ENCODE results near the gene GAPVD1. TPM values are rescaled to one million over a fixed set of nuclear protein-coding genes. Genes with fewer than 3 reads are reported as not detected.

Gene GAPVD1
- total RNA-seq, 1 experiment from 2014 or later = 66.2 TPM

GRCh38 chr9:125397736-125398135 is 136.1 kb downstream of the GAPVD1 start:
- intact Hi-C loops (cut with micrococcal nuclease; ENCODE audit: unreplicated experiment) = no loop called here
- Mint-ChIP-seq H3K4me1 (ENCODE audit: low read depth, unreplicated experiment) (no peaks in the 10 kb centered on the region), H3K27ac (ENCODE audit: unreplicated experiment) (no peak overlapping the region)

GRCh38 chr9:125398243-125398642 is 136.6 kb downstream of the GAPVD1 start:
- Mint-ChIP-seq H3K4me3 (ENCODE audit: unreplicated experiment) (no peak overlapping the region), H3K27ac (ENCODE audit: unreplicated experiment) (no peak overlapping the region), H3K27me3 (ENCODE audit: insufficient read depth, unreplicated experiment) (no peaks in the 10 kb centered on the region), H3K4me1 (ENCODE audit: low read depth, unreplicated experiment) (no peaks in the 10 kb centered on the region), H3K36me3 (ENCODE audit: insufficient read depth, unreplicated experiment) (no peaks in the 10 kb centered on the region), H3K9me3 (ENCODE audit: unreplicated experiment) (no peaks in the 10 kb centered on the region)
- Histone ChIP-seq H3K36me3 (ENCODE audit: control insufficient read depth, insufficient read depth, low read length) (no peaks in the 10 kb centered on the region), H3K4me3 (ENCODE audit: low read depth, low read length) (no peak overlapping the region), H3K9me3 (no peaks in the 10 kb centered on the region), H3K4me1 (no peaks in the 10 kb centered on the region), H3K27me3 (replicated peaks; ENCODE audit: control insufficient read depth, insufficient read depth, low read length) (no peaks in the 10 kb centered on the region)
- ChIA-PET POLR2A (no interaction called here), CTCF (no interaction called here)
- no TSS peak for BruUV-seq (replicated peaks)
- intact Hi-C loops (cut with micrococcal nuclease; ENCODE audit: unreplicated experiment) = no loop called here
- TF ChIP-seq, protein P1, sequence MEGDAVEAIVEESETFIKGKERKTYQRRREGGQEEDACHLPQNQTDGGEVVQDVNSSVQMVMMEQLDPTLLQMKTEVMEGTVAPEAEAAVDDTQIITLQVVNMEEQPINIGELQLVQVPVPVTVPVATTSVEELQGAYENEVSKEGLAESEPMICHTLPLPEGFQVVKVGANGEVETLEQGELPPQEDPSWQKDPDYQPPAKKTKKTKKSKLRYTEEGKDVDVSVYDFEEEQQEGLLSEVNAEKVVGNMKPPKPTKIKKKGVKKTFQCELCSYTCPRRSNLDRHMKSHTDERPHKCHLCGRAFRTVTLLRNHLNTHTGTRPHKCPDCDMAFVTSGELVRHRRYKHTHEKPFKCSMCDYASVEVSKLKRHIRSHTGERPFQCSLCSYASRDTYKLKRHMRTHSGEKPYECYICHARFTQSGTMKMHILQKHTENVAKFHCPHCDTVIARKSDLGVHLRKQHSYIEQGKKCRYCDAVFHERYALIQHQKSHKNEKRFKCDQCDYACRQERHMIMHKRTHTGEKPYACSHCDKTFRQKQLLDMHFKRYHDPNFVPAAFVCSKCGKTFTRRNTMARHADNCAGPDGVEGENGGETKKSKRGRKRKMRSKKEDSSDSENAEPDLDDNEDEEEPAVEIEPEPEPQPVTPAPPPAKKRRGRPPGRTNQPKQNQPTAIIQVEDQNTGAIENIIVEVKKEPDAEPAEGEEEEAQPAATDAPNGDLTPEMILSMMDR (IDR thresholded peaks at IDR 0.05; ENCODE audit: insufficient read depth in 1 of 2, low read depth in 1 of 2, low read length in 1 of 2, severe bottlenecking in 1 of 2, unreplicated experiment in 1 of 2) = no peak
- no peak for DNase-seq

More at GRCh38 chr9:125397736-125398135, 136.1 kb downstream of the GAPVD1 start:
- ChIA-PET CTCF (no interaction called here), POLR2A (no interaction called here)
- H3K4me1 ChIP-seq = no peaks in the 10 kb centered on the region
- TF ChIP-seq, protein P1 (IDR thresholded peaks at IDR 0.05; ENCODE audit: insufficient read depth in 1 of 2, low read depth in 1 of 2, low read length in 1 of 2, severe bottlenecking in 1 of 2, unreplicated experiment in 1 of 2) = no peak
- no TSS peak for BruUV-seq (replicated peaks)
- Mint-ChIP-seq H3K4me3 (ENCODE audit: unreplicated experiment) (no peak overlapping the region), H3K36me3 (ENCODE audit: insufficient read depth, unreplicated experiment) (no peaks in the 10 kb centered on the region), H3K27me3 (ENCODE audit: insufficient read depth, unreplicated experiment) (no peaks in the 10 kb centered on the region), H3K9me3 (ENCODE audit: unreplicated experiment) (no peaks in the 10 kb centered on the region)
- H3K27me3 ChIP-seq (replicated peaks; ENCODE audit: control insufficient read depth, insufficient read depth, low read length) = no peaks in the 10 kb centered on the region
- H3K4me3 ChIP-seq (ENCODE audit: low read depth, low read length) = no peak overlapping the region
- no peak for DNase-seq
- H3K36me3 ChIP-seq (ENCODE audit: control insufficient read depth, insufficient read depth, low read length) = no peaks in the 10 kb centered on the region
- no peaks in the 10 kb centered on the region for H3K9me3 ChIP-seq

DNA sequence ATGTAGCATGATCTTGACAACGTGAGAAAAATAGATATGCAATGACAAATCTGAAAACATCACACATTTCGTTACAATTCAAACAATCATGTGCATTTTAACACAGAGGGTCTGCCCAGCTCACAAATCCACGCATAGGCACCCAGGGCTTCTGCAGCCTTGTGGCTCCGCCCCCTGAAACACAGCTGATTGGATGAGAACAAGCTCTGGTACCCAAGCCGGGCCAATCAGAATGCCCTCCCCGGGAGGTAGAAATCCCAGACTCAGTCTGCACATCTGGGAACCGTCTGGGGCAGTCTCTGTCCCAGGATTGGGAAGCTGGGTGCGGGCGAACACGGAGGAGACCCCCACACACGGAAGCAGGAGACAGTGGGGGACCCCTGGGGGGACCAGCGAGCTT is 137.5 kb downstream of the GAPVD1 start:
- Histone ChIP-seq H3K36me3 (ENCODE audit: control insufficient read depth, insufficient read depth, low read length) (no peaks in the 10 kb centered on the region), H3K4me1 (no peaks in the 10 kb centered on the region), H3K4me3 (ENCODE audit: low read depth, low read length) (no peak overlapping the region), H3K9me3 (no peaks in the 10 kb centered on the region), H3K27me3 (replicated peaks; ENCODE audit: control insufficient read depth, insufficient read depth, low read length) (no peaks in the 10 kb centered on the region)
- ChIA-PET POLR2A (no interaction called here), CTCF (interaction anchor here (1.6 kb wide), 1 partner anchor 9 kb away, joined by 8 read pairs; no protein-coding TSS in a partner anchor)
- Mint-ChIP-seq H3K4me3 (ENCODE audit: unreplicated experiment) (no peak overlapping the region), H3K4me1 (ENCODE audit: low read depth, unreplicated experiment) (no peaks in the 10 kb centered on the region), H3K27ac (ENCODE audit: unreplicated experiment) (no peak overlapping the region), H3K27me3 (ENCODE audit: insufficient read depth, unreplicated experiment) (no peaks in the 10 kb centered on the region), H3K9me3 (ENCODE audit: unreplicated experiment) (no peaks in the 10 kb centered on the region), H3K36me3 (ENCODE audit: insufficient read depth, unreplicated experiment) (no peaks in the 10 kb centered on the region)
- no peak for DNase-seq
- TF ChIP-seq, protein P1 (IDR thresholded peaks at IDR 0.05; ENCODE audit: insufficient read depth in 1 of 2, low read depth in 1 of 2, low read length in 1 of 2, severe bottlenecking in 1 of 2, unreplicated experiment in 1 of 2) = no peak
- intact Hi-C loops (cut with micrococcal nuclease; ENCODE audit: unreplicated experiment) = no loop called here
- no TSS peak for BruUV-seq (replicated peaks)
